ENCODE measurements around the gene MN1. TPM values are rescaled to one million over a fixed set of nuclear protein-coding genes. Genes with fewer than 3 reads are reported as not detected.

MN1 gene
- total and polyA plus RNA-seq, 2 of the 4 experiments (the other 2 are of a cell fraction) = 0.36 to 1.3 TPM

GRCh38 chr22:27795053-27795452, 6.5 kb downstream of the MN1 start:
- intact Hi-C loops (cut with micrococcal nuclease) (no loop called here), dilution Hi-C loops (cut with HindIII; ENCODE audit: low sequenced_read_pairs, unreplicated experiment) (no loop called here), in situ Hi-C loops (cut with MboI; ENCODE audit: low sequenced_read_pairs) (no loop called here)
- Histone ChIP-seq H3K27me3 (ENCODE audit: control insufficient read depth, insufficient read depth, low read length) (no peaks in the 10 kb centered on the region; the same call in 1 of the 2 replicates), H3K9me3 (ENCODE audit: control insufficient read depth, insufficient read depth, low read length) (no peaks in the 10 kb centered on the region), H4K91ac (ENCODE audit: insufficient read depth, low read depth, low read length) (no peak overlapping the region), H3K56ac (ENCODE audit: extremely low read depth, insufficient read depth, low read length) (no peak overlapping the region), H3K79me1 (ENCODE audit: low read depth in 1 of 2, low read length in 2 of 2) (no peaks in the 10 kb centered on the region; a peak in 1 of 4 replicates), H3K9me1 (ENCODE audit: insufficient read depth, low read length) (peaks cover 3% of the 10 kb centered on the region; the same call in 1 of the 2 replicates), H2BK20ac (ENCODE audit: low read depth, low read length) (no peak overlapping the region), H2BK15ac (ENCODE audit: low read depth, low read length) (no peak overlapping the region), H2BK120ac (ENCODE audit: low read depth, low read length) (no peak overlapping the region), H3K14ac (replicated peaks; ENCODE audit: low read depth, low read length) (no peak overlapping the region), H3K36me3 (ENCODE audit: control insufficient read depth, insufficient read depth, low read length) (peaks cover 28% of the 10 kb centered on the region), H3K23ac (ENCODE audit: low read depth, low read length) (no peak overlapping the region), H3K27ac (ENCODE audit: insufficient read depth, low read length) (no peak overlapping the region), H3K4me3 (ENCODE audit: insufficient read depth, low read depth, low read length) (no peak overlapping the region; the same call in 1 of the 2 replicates), H2AK9ac (replicated peaks; ENCODE audit: low read depth, low read length, poor library complexity) (no peak overlapping the region), H2BK5ac (ENCODE audit: low read depth, low read length, poor library complexity, severe bottlenecking) (no peak overlapping the region), H4K8ac (ENCODE audit: low read depth in 2 of 2, low read length in 2 of 2) (no peak overlapping the region), H4K5ac (ENCODE audit: low read depth, low read length) (no peak overlapping the region), H3K9ac (ENCODE audit: low read depth, low read length) (no peak overlapping the region), H3K4me2 (ENCODE audit: low read depth, low read length) (peak overlapping the region; percentile 71; the same call in 1 of the 2 replicates), H2AFZ (replicated peaks; ENCODE audit: low read length, poor library complexity) (no peak overlapping the region), H3K18ac (ENCODE audit: low read depth, low read length) (no peak overlapping the region), H3K4me1 (ENCODE audit: control insufficient read depth, insufficient read depth, low read length) (peaks cover 12% of the 10 kb centered on the region; the same call in 1 of the 2 replicates), H4K20me1 (ENCODE audit: insufficient read depth, low read length) (peaks cover 8% of the 10 kb centered on the region), H2AK5ac (ENCODE audit: low read depth, low read length) (no peak overlapping the region), H3K4ac (ENCODE audit: low read depth, low read length) (no peak overlapping the region)
- TF ChIP-seq CEBPB (IDR thresholded peaks at IDR 0.05; ENCODE audit: low read depth, low read length) = no peak
- no peak for TF ChIP-seq RAD21 (IDR thresholded peaks at IDR 0.05; ENCODE audit: low read length)
- no peak for TF ChIP-seq RCOR1 (IDR thresholded peaks at IDR 0.05; ENCODE audit: insufficient replicate concordance, low read length)
- TF ChIP-seq, protein P1, sequence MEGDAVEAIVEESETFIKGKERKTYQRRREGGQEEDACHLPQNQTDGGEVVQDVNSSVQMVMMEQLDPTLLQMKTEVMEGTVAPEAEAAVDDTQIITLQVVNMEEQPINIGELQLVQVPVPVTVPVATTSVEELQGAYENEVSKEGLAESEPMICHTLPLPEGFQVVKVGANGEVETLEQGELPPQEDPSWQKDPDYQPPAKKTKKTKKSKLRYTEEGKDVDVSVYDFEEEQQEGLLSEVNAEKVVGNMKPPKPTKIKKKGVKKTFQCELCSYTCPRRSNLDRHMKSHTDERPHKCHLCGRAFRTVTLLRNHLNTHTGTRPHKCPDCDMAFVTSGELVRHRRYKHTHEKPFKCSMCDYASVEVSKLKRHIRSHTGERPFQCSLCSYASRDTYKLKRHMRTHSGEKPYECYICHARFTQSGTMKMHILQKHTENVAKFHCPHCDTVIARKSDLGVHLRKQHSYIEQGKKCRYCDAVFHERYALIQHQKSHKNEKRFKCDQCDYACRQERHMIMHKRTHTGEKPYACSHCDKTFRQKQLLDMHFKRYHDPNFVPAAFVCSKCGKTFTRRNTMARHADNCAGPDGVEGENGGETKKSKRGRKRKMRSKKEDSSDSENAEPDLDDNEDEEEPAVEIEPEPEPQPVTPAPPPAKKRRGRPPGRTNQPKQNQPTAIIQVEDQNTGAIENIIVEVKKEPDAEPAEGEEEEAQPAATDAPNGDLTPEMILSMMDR (conservative IDR thresholded peaks at IDR 0.05; ENCODE audit: low read depth, low read length) = no peak
- no peak for TF ChIP-seq SMC3 (IDR thresholded peaks at IDR 0.05; ENCODE audit: low read depth, low read length)
- TF ChIP-seq MXI1 (IDR thresholded peaks at IDR 0.05; ENCODE audit: borderline replicate concordance, low read depth, low read length) = no peak
- TF ChIP-seq MAFK (IDR thresholded peaks at IDR 0.05; ENCODE audit: low read depth, low read length) = no peak
- no peak for TF ChIP-seq BHLHE40 (IDR thresholded peaks at IDR 0.05; ENCODE audit: low read depth, low read length)
- no peak for TF ChIP-seq POLR2A (IDR thresholded peaks at IDR 0.05; ENCODE audit: low read depth, low read length)
- WGBS, 2 experiments (ENCODE audit: extremely low coverage in 2 of 2, insufficient read length in 1 of 2) = no CpG with 5 or more reads among the region's 14 CpGs
- no TSS peak for BruUV-seq (replicated peaks)
- ATAC-seq (ENCODE audit: low read depth) (no peak), DNase-seq (no peak)
- CTCF ChIA-PET = interaction anchor here (0.7 kb wide), 1 partner anchor 749 kb away, joined by 6 read pairs; no protein-coding TSS in a partner anchor
- POLR2A ChIA-PET (ENCODE audit: unreplicated experiment) = no interaction called here
